Heart left ventricle (tissue), 16 donors: ENCODE results near the gene MPG. TPM values are rescaled to one million over a fixed set of nuclear protein-coding genes. Genes with fewer than 3 reads are reported as not detected.

Experiments
- ATAC-seq, 4 donors: fragments of 200-7000 bp; cut with Tn5 transposase; one replicate each; pipeline ENCODE4 v1.9.1; 2020 to 2022; ENCODE audit warnings: moderate library complexity in 4 of 4, mild to moderate bottlenecking in 3 of 4, moderate number of reproducible peaks in 1 of 4
- DNase-seq, 5 donors: peaks; one replicate each; pipeline ENCODE4 v3.0.0-alpha.2; 2020
- H3K27ac ChIP-seq, 12 donors: fragments of 200-600 bp; sonication (generic) in 4 of 12; one replicate each; pipeline versions ENCODE4 v1.5.0 to v1.8.0; 2016 to 2022; ENCODE audit warnings: mild to moderate bottlenecking in 2 of 12
- H3K27me3 ChIP-seq, 9 donors: fragments of 200-600 bp; sonication (generic) in 2 of 9; one replicate each; pipeline versions ENCODE4 v1.5.1 to v1.8.0; 2016 to 2022; ENCODE audit warnings: mild to moderate bottlenecking in 3 of 9
- H3K36me3 ChIP-seq, 9 donors: fragments of 200-600 bp; sonication (generic) in 2 of 9; one replicate each; pipeline versions ENCODE4 v1.5.0 to v1.8.0; 2018 to 2022; ENCODE audit warnings: mild to moderate bottlenecking in 2 of 9
- H3K4me1 ChIP-seq, 12 donors: fragments of 200-600 bp; sonication (generic) in 4 of 12; one replicate each; pipeline versions ENCODE4 v1.5.0 to v1.8.0; 2016 to 2022; ENCODE audit warnings: mild to moderate bottlenecking in 3 of 12
- H3K4me3 ChIP-seq, 12 donors: fragments of 200-600 bp; sonication (generic) in 4 of 12; one replicate each; pipeline versions ENCODE4 v1.5.0 to v1.8.0; 2017 to 2022; ENCODE audit warnings: mild to moderate bottlenecking in 9 of 12, moderate library complexity in 4 of 12
- H3K9me3 ChIP-seq, 12 donors: fragments of 200-600 bp; sonication (generic) in 4 of 12; one replicate each; pipeline versions ENCODE4 v1.5.0 to v1.8.0; 2016 to 2022; ENCODE audit warnings: mild to moderate bottlenecking in 1 of 12
- CTCF ChIP-seq, 12 donors: fragments of 200-600 bp; sonication (generic) in 4 of 12; IDR thresholded peaks; one replicate each; pipeline versions ENCODE4 v1.5.0 to v1.8.0; 2018 to 2022; ENCODE audit warnings: antibody characterized with exemption in 12 of 12, mild to moderate bottlenecking in 5 of 12
- POLR2A ChIP-seq, 2 donors: fragments of 450-650 bp; IDR thresholded peaks; one replicate each; pipeline ENCODE4 v1.6.1; 2017; ENCODE audit warnings: antibody characterized with exemption in 2 of 2, mild to moderate bottlenecking in 2 of 2, moderate library complexity in 2 of 2
- WGBS, 4 donors: extraction: QIAGEN DNeasy Blood & Tissue Kit in 2 of 4; methylation state at CpG; one replicate each; pipeline versions ENCODE4 v1.1.5 to v1.1.7; 2013 to 2018; 5-methylcytosine and 5-hydroxymethylcytosine counted together
- intact Hi-C, 10 donors: fragments of 100-400 bp; cut with DNase I; formaldehyde crosslinking; loops; one replicate each; pipeline versions ENCODE4 v1.11.1 to v1.14.2; 2022
- polyA plus RNA-seq, 2 donors: library from polyadenylated mRNA; stranded (reverse); fragments of 200-250 nt; gene quantifications; one replicate each; pipeline ENCODE4 v1.2.3, GENCODE V29; 2013
- total RNA-seq, 9 donors: library from RNA; depleted of rRNA in 2 of 9; stranded (reverse); fragments of >200 nt in 2 of 9; fragmentation: NEBNext Ultra II Directional in 3 of 9; extraction: Animal tissue kit (Norgen Biotek cat#: 25700) in 3 of 9; gene quantifications; one replicate each; pipeline versions ENCODE4 v1.1.0 to v1.2.4, GENCODE V29; 2016 to 2023
- donor health status: ischemic (EF 13 %, LVEDD 7.1; RV severe dilation, severe dysfunction).
- donor health status: healthy with polysubstance abuse.
- donor health status: DM: no; HTN: yes; CAD: no.
- donor health status: DM: no; HTN: no; CAD: no.
- donor health status: ischemic (EF 25% LVEDD 6.9; RV normal size, moderate dysfunction).
- donor health status: ischemic (EF 25% LVEDD 5.7; RV mildly dilated, moderate dysfunction).
- donor health status: healthy.
- donor health status: DM: yes; HTN: yes; CAD: no.
- donor health status: ischemic (EF 35%, LVEDD 5.7; RV mildly dilated, moderate dysfunction).
- donor health status: nonischemic (EF 11% LVEDD 7.7; RV severe dilation, severe dysfunction).
- donor health status: DM: yes; HTN: yes; CAD: no.
- donor health status: PGD.
- donor health status: ischemic (EF 29% LVEDD 5.4; RV normal size, mild dysfunction).
- donor health status: nonischemic (EF 23%, LVEDD 6.1; RV moderate dilation, normal function).

Gene MPG
- total and polyA plus RNA-seq, 11 donors: 30.5 to 89.7 (median 40.3) TPM

- H3K4me3 ChIP-seq: no peak overlapping the region
- DNase-seq: no peak
- peaks cover 0 to 34% (median 20%) of the 10 kb centered on the region in 12 donors for H3K4me1 ChIP-seq
- no peak for ATAC-seq
- peaks cover 0 to 36% (median 24%) of the 10 kb centered on the region in 9 donors for H3K36me3 ChIP-seq
- no peak overlapping the region for H3K27ac ChIP-seq
- TF ChIP-seq POLR2A (IDR thresholded peaks at IDR 0.05) (no peak), CTCF (IDR thresholded peaks at IDR 0.05) (no peak)
- H3K9me3 ChIP-seq: no peaks in the 10 kb centered on the region
- H3K27me3 ChIP-seq: no peaks in the 10 kb centered on the region
- intact Hi-C loops: loop anchor here in 7 of 10 donors (5.0 kb wide), 4 partner anchors 72 to 257 kb away; partner anchors contain the start of genes HBQ1 (in 3 of the 7), HBA1 (in 1 of the 7) and LUC7L (in 1 of the 7)
- 74 to 89% (median 81%) methylated on average over 3 of the region's 3 CpGs for whole genome bisulfite sequencing, 4 donors
Observed at GRCh38 chr16:104928-105327, 26.9 kb downstream of the MPG start.

DNA sequence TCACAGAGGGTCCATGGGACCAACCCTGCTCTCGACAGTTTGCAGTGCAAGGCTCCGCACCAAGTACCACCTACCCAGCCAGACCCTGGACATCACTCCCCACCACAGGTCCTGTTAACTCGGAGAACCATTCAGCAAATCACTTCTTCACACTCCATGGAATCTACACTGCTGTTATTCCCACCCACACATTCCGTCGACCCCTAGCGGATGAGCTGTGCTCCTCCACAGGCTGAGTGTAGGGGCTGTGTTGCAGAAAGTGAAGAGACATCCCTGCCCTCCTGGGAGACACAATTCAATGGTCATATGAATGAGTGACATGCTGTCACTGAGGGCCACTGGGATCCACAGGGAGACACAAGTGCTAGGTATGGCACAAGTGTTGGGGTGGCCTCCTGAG lies 27.5 kb downstream of the MPG start:
- Histone ChIP-seq H3K9me3 (no peaks in the 10 kb centered on the region), H3K27ac (no peak overlapping the region), H3K27me3 (no peaks in the 10 kb centered on the region), H3K4me3 (no peak overlapping the region), H3K36me3 (peaks cover 0 to 38% (median 30%) of the 10 kb centered on the region in 9 donors), H3K4me1 (peaks cover 0 to 34% (median 20%) of the 10 kb centered on the region in 12 donors)
- 87 to 93% (median 91%) methylated on average over 6 of the region's 6 CpGs for WGBS, 4 donors
- no peak for ATAC-seq
- no peak for DNase-seq
- TF ChIP-seq CTCF (IDR thresholded peaks at IDR 0.05) (no peak), POLR2A (IDR thresholded peaks at IDR 0.05) (no peak)
- intact Hi-C loops: loop anchor here in 7 of 10 donors (5.0 kb wide), 4 partner anchors 72 to 257 kb away; partner anchors contain the start of genes HBQ1 (in 3 of the 7), HBA1 (in 1 of the 7) and LUC7L (in 1 of the 7)

DNA sequence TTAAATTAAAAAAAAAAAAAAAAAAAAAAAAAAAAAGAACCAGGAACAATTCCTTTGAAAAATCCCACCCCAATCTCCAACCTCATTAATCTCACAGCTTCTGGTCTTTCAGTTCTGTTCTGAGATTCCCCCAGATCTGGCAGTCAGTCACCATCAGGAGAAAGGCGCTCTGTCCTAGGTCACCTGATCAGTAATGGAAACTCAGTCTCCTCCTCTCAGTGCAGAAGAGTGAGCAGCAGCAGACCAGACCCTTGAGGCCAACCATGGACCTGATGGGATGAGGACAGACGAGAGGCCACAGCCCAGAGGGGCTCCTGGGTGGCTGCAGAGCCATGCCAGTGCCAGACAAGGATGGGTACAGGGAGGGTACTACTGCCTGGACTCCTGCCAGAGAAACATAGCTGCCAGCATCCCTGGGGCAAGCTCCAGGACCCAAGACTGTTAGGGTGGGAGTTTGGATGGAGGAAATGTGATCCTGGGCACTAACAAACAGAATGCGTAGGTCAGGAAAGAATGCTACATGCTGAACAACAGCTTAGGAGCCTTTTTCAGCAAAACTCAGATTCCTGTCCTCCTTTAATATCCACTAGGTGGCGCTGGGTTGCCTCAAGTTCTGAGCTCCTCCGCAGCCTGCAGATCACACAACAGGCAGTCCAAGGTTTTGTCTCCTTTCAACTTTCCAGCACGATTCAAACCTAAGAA lies 28.7 kb downstream of the MPG start:
- 26 to 34% (median 28%) methylated on average over 6 of the region's 6 CpGs for WGBS, 4 donors
- DNase-seq (peak in 3 of 5 donors; percentile 58 to 69 (median 59)), ATAC-seq (peak in 3 of 4 donors; percentile 36 to 48 (median 39))
- no peak overlapping the region for H3K27ac ChIP-seq
- peaks cover 0 to 23% (median 11%) of the 10 kb centered on the region in 12 donors for H3K4me1 ChIP-seq
- H3K9me3 ChIP-seq: no peaks in the 10 kb centered on the region
- H3K36me3 ChIP-seq: peaks cover 0 to 51% (median 41%) of the 10 kb centered on the region in 9 donors
- H3K4me3 ChIP-seq: no peak overlapping the region
- H3K27me3 ChIP-seq: no peaks in the 10 kb centered on the region
- TF ChIP-seq CTCF (IDR thresholded peaks at IDR 0.05) (peak; percentile 69 to 89 (median 80)), POLR2A (IDR thresholded peaks at IDR 0.05) (no peak)
- intact Hi-C loops: loop anchor here in 7 of 10 donors (1.0 to 5.0 kb wide), 6 partner anchors 71 to 256 kb away; partner anchors contain the start of genes HBQ1 (in 3 of the 7), HBA1 (in 1 of the 7) and LUC7L (in 1 of the 7)

DNA sequence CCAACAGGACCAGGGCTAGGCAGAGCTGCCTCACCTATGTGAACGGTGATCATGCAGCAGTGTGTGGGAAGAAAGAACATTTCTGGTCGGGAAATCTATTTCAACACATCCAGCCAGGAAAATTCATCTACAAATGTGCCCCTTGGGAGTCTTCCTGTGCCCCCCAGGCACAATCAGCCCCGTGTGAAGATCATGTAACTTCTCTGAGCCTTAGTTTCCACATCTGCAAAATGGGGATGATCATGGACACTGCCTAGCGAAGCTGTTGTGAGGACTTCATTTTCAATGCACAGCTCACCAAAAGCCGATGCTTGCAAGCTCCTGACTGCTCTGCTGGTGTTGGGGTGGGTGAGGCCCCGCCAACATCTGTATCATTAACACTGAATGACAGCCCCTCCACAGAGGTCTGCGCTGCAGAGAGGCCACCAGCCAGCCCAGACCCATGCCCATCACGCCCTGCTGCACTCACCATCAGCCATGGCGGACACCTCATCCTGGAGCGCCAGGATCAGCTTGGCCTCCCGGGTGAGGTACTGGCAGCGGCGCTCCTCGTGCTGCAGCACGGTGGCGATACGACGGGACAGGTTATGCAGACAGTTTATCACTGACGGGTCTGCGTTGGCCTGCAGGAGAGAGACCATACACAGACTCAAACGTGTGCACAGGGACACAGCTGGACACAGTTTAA lies 34.3 kb downstream of the MPG start:
- Histone ChIP-seq H3K9me3 (no peaks in the 10 kb centered on the region), H3K4me1 (peaks cover 0 to 7% (median 0%) of the 10 kb centered on the region in 12 donors), H3K4me3 (no peak overlapping the region), H3K27ac (no peak overlapping the region), H3K36me3 (peaks cover 0 to 89% (median 71%) of the 10 kb centered on the region in 9 donors), H3K27me3 (no peaks in the 10 kb centered on the region)
- intact Hi-C loops: no loop called here
- ATAC-seq (no peak), DNase-seq (no peak)
- no peak for TF ChIP-seq POLR2A (IDR thresholded peaks at IDR 0.05)
- TF ChIP-seq CTCF (IDR thresholded peaks at IDR 0.05): no peak
- 91 to 96% (median 95%) methylated on average over 21 of the region's 21 CpGs for WGBS, 4 donors
